HG03460 (cell line): Measurements from ENCODE around the gene HMHB1.

ENCODE experiments used
- ATAC-seq: cut with Tn5 transposase; IDR thresholded peaks from one replicate; pipeline ENCODE4 v1.9.1; 2021; ENCODE audit not compliant: unreplicated experiment

Gene HMHB1

GRCh38 chr5:143865426-143866025 is 53.6 kb downstream of the HMHB1 start:
- ATAC-seq: no peak
